Midbrain (tissue), 1 donor: ENCODE results near the gene SH3YL1.
A peak's percentile ranks its signal among the peaks of the same experiment; 100 is the strongest.

ENCODE experiments used
- DNase-seq: peaks from one replicate; lab custom pipeline; 2025; lab: John Stamatoyannopoulos, UW

The SH3YL1 gene

GRCh38 chr2:213932-214693, 49.7 kb downstream of the SH3YL1 start:
- peak; percentile 38 for DNase-seq

- no peak for DNase-seq
Measured at GRCh38 chr2:211486-212184, 52.2 kb downstream of the SH3YL1 start.

GRCh38 chr2:210660-211059, 53.2 kb downstream of the SH3YL1 start:
- no peak for DNase-seq

GRCh38 chr2:209470-209869, 54.4 kb downstream of the SH3YL1 start:
- DNase-seq, result no peak

- no peak for DNase-seq
Measured at GRCh38 chr2:208335-208734, 55.5 kb downstream of the SH3YL1 start.

- DNase-seq, result no peak
Measured at GRCh38 chr2:203984-204383, 59.8 kb downstream of the SH3YL1 start.

GRCh38 chr2:203401-203800, 60.4 kb downstream of the SH3YL1 start:
- DNase-seq, result no peak

- DNase-seq, result no peak
Measured at GRCh38 chr2:202945-203344, 60.9 kb downstream of the SH3YL1 start.

- DNase-seq, result no peak
Measured at GRCh38 chr2:201648-202433, 62.0 kb downstream of the SH3YL1 start.

GRCh38 chr2:199041-199966, 64.5 kb downstream of the SH3YL1 start:
- DNase-seq, result no peak

- no peak for DNase-seq
Measured at GRCh38 chr2:196406-196805, 67.4 kb downstream of the SH3YL1 start.

- DNase-seq, result no peak
Measured at GRCh38 chr2:195932-196331, 67.9 kb downstream of the SH3YL1 start.

GRCh38 chr2:193141-193671, 70.6 kb downstream of the SH3YL1 start:
- DNase-seq, result no peak

- no peak for DNase-seq
Measured at GRCh38 chr2:191311-192190, 72.3 kb downstream of the SH3YL1 start.

- DNase-seq, result no peak
Measured at GRCh38 chr2:187825-188224, 76.0 kb downstream of the SH3YL1 start.

GRCh38 chr2:185221-185620, 78.6 kb downstream of the SH3YL1 start:
- no peak for DNase-seq

- no peak for DNase-seq
Measured at GRCh38 chr2:184695-185094, 79.1 kb downstream of the SH3YL1 start.

- no peak for DNase-seq
Measured at GRCh38 chr2:182509-183122, 81.2 kb downstream of the SH3YL1 start.

GRCh38 chr2:180311-180710, 83.5 kb downstream of the SH3YL1 start:
- DNase-seq, result no peak

GRCh38 chr2:179886-180285, 83.9 kb downstream of the SH3YL1 start:
- DNase-seq, result no peak
